ENCODE measurements around the gene MRPL44.

- no peak for TF ChIP-seq CTCF (conservative IDR thresholded peaks at IDR 0.05; ENCODE audit: low read depth, low read length)
- TF ChIP-seq EZH2 (IDR thresholded peaks at IDR 0.05; ENCODE audit: low read length, unreplicated experiment), result no peak
These were observed 40.9 kb upstream of the MRPL44 start for GRCh38 chr2:223916181-223916920.
